ENCODE measurements around the gene MPIG6B.

- TF ChIP-seq JUND (IDR thresholded peaks at IDR 0.05), result no peak
- peak; percentile 18 for TF ChIP-seq CTCF (IDR thresholded peaks at IDR 0.05; ENCODE audit: low read depth, low read length, missing input control)
- no peak for TF ChIP-seq TAF1 (conservative IDR thresholded peaks at IDR 0.05)
- no peak for TF ChIP-seq EGR1 (IDR thresholded peaks at IDR 0.05; ENCODE audit: low read depth in 2 of 2)
- TF ChIP-seq, protein P1, sequence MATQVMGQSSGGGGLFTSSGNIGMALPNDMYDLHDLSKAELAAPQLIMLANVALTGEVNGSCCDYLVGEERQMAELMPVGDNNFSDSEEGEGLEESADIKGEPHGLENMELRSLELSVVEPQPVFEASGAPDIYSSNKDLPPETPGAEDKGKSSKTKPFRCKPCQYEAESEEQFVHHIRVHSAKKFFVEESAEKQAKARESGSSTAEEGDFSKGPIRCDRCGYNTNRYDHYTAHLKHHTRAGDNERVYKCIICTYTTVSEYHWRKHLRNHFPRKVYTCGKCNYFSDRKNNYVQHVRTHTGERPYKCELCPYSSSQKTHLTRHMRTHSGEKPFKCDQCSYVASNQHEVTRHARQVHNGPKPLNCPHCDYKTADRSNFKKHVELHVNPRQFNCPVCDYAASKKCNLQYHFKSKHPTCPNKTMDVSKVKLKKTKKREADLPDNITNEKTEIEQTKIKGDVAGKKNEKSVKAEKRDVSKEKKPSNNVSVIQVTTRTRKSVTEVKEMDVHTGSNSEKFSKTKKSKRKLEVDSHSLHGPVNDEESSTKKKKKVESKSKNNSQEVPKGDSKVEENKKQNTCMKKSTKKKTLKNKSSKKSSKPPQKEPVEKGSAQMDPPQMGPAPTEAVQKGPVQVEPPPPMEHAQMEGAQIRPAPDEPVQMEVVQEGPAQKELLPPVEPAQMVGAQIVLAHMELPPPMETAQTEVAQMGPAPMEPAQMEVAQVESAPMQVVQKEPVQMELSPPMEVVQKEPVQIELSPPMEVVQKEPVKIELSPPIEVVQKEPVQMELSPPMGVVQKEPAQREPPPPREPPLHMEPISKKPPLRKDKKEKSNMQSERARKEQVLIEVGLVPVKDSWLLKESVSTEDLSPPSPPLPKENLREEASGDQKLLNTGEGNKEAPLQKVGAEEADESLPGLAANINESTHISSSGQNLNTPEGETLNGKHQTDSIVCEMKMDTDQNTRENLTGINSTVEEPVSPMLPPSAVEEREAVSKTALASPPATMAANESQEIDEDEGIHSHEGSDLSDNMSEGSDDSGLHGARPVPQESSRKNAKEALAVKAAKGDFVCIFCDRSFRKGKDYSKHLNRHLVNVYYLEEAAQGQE (IDR thresholded peaks at IDR 0.05), result no peak
- TF ChIP-seq, protein P2, sequence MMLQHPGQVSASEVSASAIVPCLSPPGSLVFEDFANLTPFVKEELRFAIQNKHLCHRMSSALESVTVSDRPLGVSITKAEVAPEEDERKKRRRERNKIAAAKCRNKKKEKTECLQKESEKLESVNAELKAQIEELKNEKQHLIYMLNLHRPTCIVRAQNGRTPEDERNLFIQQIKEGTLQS (IDR thresholded peaks at IDR 0.05), result no peak
- TF ChIP-seq GABPA (IDR thresholded peaks at IDR 0.05 in 1 of 2, conservative IDR thresholded peaks at IDR 0.05 in 1 of 2), result no peak
- no peak for TF ChIP-seq NR2F2 (IDR thresholded peaks at IDR 0.05)
- peak in 1 of 2 donors; percentile 39 for TF ChIP-seq RAD21 (IDR thresholded peaks at IDR 0.05)
- no peak for TF ChIP-seq YY1 (IDR thresholded peaks at IDR 0.05)
- no peak for TF ChIP-seq RXRA (IDR thresholded peaks at IDR 0.05)
- no peak for TF ChIP-seq SP1 (IDR thresholded peaks at IDR 0.05)
- no peak for TF ChIP-seq HNF4G (IDR thresholded peaks at IDR 0.05)
- TF ChIP-seq, protein P3, sequence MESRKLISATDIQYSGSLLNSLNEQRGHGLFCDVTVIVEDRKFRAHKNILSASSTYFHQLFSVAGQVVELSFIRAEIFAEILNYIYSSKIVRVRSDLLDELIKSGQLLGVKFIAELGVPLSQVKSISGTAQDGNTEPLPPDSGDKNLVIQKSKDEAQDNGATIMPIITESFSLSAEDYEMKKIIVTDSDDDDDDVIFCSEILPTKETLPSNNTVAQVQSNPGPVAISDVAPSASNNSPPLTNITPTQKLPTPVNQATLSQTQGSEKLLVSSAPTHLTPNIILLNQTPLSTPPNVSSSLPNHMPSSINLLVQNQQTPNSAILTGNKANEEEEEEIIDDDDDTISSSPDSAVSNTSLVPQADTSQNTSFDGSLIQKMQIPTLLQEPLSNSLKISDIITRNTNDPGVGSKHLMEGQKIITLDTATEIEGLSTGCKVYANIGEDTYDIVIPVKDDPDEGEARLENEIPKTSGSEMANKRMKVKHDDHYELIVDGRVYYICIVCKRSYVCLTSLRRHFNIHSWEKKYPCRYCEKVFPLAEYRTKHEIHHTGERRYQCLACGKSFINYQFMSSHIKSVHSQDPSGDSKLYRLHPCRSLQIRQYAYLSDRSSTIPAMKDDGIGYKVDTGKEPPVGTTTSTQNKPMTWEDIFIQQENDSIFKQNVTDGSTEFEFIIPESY (IDR thresholded peaks at IDR 0.05), result no peak
Observed at GRCh38 chr6:31717499-31718222, 5.5 kb upstream of the MPIG6B start.
